NCI-H128 (cell line): ENCODE results near the gene GNG11.

ENCODE experiments used
- DNase-seq: peaks from one replicate; lab custom pipeline; 2025; ENCODE audit not compliant: unreplicated experiment; lab: John Stamatoyannopoulos, UW

Gene GNG11

GRCh38 chr7:93921607-93922566 is at the start of gene GNG11:
Gene GNG11 (plus strand): TSS chr7:93921735. CDS start chr7:93922138, 403 bp downstream.
- no peak for DNase-seq

- no peak for DNase-seq
These were observed 47.4 kb upstream of the GNG11 start for GRCh38 chr7:93873998-93874574.

- DNase-seq, result no peak
These were observed 43.8 kb upstream of the GNG11 start for GRCh38 chr7:93877742-93878141.

GRCh38 chr7:93879356-93879755 is 42.2 kb upstream of the GNG11 start:
- DNase-seq, result no peak

GRCh38 chr7:93882468-93882867 is 39.1 kb upstream of the GNG11 start:
- no peak for DNase-seq

- no peak for DNase-seq
These were observed 38.2 kb upstream of the GNG11 start for GRCh38 chr7:93883078-93883916.

- no peak for DNase-seq
These were observed 37.6 kb upstream of the GNG11 start for GRCh38 chr7:93883917-93884345.

- no peak for DNase-seq
These were observed 37.0 kb upstream of the GNG11 start for GRCh38 chr7:93884541-93884940.

- DNase-seq, result no peak
These were observed 32.3 kb upstream of the GNG11 start for GRCh38 chr7:93889261-93889660.

GRCh38 chr7:93890041-93890463 is 31.5 kb upstream of the GNG11 start:
- DNase-seq, result no peak

- DNase-seq, result no peak
These were observed 31.0 kb upstream of the GNG11 start, which contains the start of gene TFPI2 for GRCh38 chr7:93890464-93891068. Gene TFPI2 (minus strand): TSS chr7:93890753. CDS start chr7:93890678, 75 bp downstream.

- DNase-seq, result no peak
These were observed 27.1 kb upstream of the GNG11 start for GRCh38 chr7:93894426-93894825.

GRCh38 chr7:93894966-93895640 is 26.4 kb upstream of the GNG11 start:
- no peak for DNase-seq

GRCh38 chr7:93895859-93896600 is 25.5 kb upstream of the GNG11 start:
- DNase-seq, result no peak

- no peak for DNase-seq
These were observed 23.9 kb upstream of the GNG11 start for GRCh38 chr7:93897680-93898079.

GRCh38 chr7:93902777-93903423 is 18.6 kb upstream of the GNG11 start:
- no peak for DNase-seq

- no peak for DNase-seq
These were observed 15.3 kb upstream of the GNG11 start, which contains the start of gene GNGT1 for GRCh38 chr7:93906267-93906666. Gene GNGT1 (plus strand): TSS chr7:93906567. CDS start chr7:93906747, 180 bp downstream.

- no peak for DNase-seq
These were observed 11.2 kb upstream of the GNG11 start for GRCh38 chr7:93910076-93910994.
